NT2/D1 (cell line): ENCODE results near the gene DEPDC4.

ENCODE experiments used
- YY1 ChIP-seq: IDR thresholded peaks from 2 replicates; pipeline ENCODE4 v1.6.1; 2011; ENCODE audit not compliant: insufficient read length, insufficient read depth
- ZNF274 ChIP-seq: IDR thresholded peaks from 2 replicates; pipeline ENCODE4 v1.6.1; 2011; ENCODE audit warnings: mild to moderate bottlenecking, low read depth, low read length

- TF ChIP-seq ZNF274, result no peak
- no peak for TF ChIP-seq YY1
Measured at GRCh38 chr12:100221523-100221922, 45.4 kb downstream of the DEPDC4 start.
